Activated CD4-positive, alpha-beta T cell treated with anti-CD3 and anti-CD28 coated beads, Interleukin-2, amount 50 U/mL, for 24 hours (primary cell): ENCODE data around the gene RTP2.

ENCODE experiments used
- DNase-seq, 2 donors: peaks; one replicate each; pipeline ENCODE4 v3.0.0-alpha.2; 2020; ENCODE audit warnings: low read depth in 1 of 2, low spot score in 1 of 2

Gene RTP2

GRCh38 chr3:187738331-187739093 lies 36.2 kb upstream of the RTP2 start:
- peak; percentile 36 to 72 for DNase-seq

GRCh38 chr3:187738071-187738330 lies 35.6 kb upstream of the RTP2 start:
- DNase-seq: no peak

GRCh38 chr3:187737368-187738070 lies 35.2 kb upstream of the RTP2 start:
- no peak for DNase-seq

- DNase-seq: no peak
These were observed 34.6 kb upstream of the RTP2 start for GRCh38 chr3:187737006-187737367.

GRCh38 chr3:187736418-187736871 lies 34.1 kb upstream of the RTP2 start:
- DNase-seq: no peak

GRCh38 chr3:187735837-187736236 lies 33.5 kb upstream of the RTP2 start:
- no peak for DNase-seq

GRCh38 chr3:187735383-187735782 lies 33.0 kb upstream of the RTP2 start:
- DNase-seq: no peak

GRCh38 chr3:187734841-187735240 lies 32.5 kb upstream of the RTP2 start:
- DNase-seq: no peak

- no peak for DNase-seq
These were observed 31.0 kb upstream of the RTP2 start for GRCh38 chr3:187733371-187733770.

GRCh38 chr3:187729598-187729997 lies 27.2 kb upstream of the RTP2 start:
- DNase-seq: no peak

GRCh38 chr3:187728940-187729583 lies 26.7 kb upstream of the RTP2 start:
- no peak for DNase-seq

- DNase-seq: no peak
These were observed 25.9 kb upstream of the RTP2 start for GRCh38 chr3:187728248-187728647.

- no peak for DNase-seq
These were observed 24.2 kb upstream of the RTP2 start for GRCh38 chr3:187726564-187726963.

- no peak for DNase-seq
These were observed 23.5 kb upstream of the RTP2 start for GRCh38 chr3:187725653-187726370.

GRCh38 chr3:187725224-187725623 lies 22.9 kb upstream of the RTP2 start:
- DNase-seq: no peak

GRCh38 chr3:187722206-187722612 lies 19.9 kb upstream of the RTP2 start:
- DNase-seq: no peak

GRCh38 chr3:187721055-187721454 lies 18.7 kb upstream of the RTP2 start:
- DNase-seq: no peak

GRCh38 chr3:187720337-187720670 lies 17.9 kb upstream of the RTP2 start:
- DNase-seq: no peak

GRCh38 chr3:187719628-187720336 lies 17.4 kb upstream of the RTP2 start:
- no peak for DNase-seq

- no peak for DNase-seq
These were observed 16.4 kb upstream of the RTP2 start for GRCh38 chr3:187718802-187719201.

GRCh38 chr3:187717572-187717971 lies 15.2 kb upstream of the RTP2 start:
- DNase-seq: no peak
